ENCODE measurements around the gene SKI.
"Not testable (repeated sequence)": the region's sequence is repeated elsewhere in the genome, so short reads cannot be mapped to it uniquely, and the experiment has no call there.

Gene SKI

DNA sequence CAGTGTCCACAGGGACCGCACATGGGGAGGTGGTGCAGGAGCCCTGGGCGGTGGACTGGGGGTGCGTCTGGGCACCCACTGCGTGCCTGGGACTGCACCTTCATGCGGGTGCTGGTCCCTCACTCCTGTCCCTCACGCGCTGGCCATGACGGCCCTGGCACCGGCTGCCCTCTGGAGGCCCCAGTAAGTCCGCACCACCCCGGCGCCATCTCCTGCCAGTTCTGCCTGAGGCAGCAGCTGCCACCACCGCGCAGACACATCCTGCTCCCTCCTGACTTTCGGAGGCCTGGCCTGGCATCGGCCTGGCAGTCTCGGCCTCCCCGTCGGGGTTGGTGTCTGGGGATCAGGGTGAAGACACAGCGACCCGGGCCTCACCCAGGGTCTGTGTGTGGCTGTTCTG, 98.4 kb downstream of the SKI start:
- no peak for DNase-seq (ENCODE audit: low read depth)
- H3K4me3 ChIP-seq (ENCODE audit: low read depth, low read length) = no peak overlapping the region

DNA sequence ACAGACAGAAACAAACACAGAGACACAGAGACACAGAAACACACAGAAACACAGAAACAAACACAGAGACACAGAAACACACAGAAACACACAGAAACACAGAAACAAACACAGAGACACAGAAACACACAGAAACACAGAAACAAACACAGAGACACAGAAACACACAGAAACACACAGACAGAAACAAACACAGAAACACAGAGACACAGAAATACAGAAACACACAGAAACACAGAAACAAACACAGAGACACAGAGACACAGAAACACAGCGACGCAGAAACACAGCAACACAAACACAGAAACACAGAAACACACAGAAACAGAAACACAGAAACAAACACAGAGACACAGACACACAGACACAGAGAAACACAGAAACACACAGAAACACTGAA, 99.0 kb downstream of the SKI start:
- DNase-seq (ENCODE audit: low read depth); H3K4me3 ChIP-seq (ENCODE audit: low read depth, low read length): not testable (repeated sequence)

DNA sequence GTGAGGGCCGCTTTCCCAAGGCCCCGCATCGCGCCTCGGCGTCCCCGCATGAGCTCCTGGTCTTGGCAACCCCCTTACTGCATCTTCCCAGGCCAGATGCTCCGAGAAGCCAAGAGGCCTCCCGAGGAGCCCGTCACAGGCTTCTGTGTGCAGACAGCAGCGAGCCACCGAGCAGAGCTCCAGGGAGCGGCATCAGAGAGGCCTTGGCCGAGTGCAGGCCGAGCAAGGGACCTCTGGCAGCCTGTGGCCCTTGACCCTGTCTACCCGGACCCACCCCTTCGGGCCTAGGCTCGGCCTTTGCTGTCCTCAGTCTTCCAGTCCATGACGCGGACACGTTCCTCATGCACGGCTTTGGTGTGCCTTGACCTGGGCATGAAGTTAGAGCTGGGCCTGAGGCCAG, 99.7 kb downstream of the SKI start:
- H3K4me3 ChIP-seq (ENCODE audit: low read depth, low read length) = no peak overlapping the region
- no peak for DNase-seq (ENCODE audit: low read depth)

DNA sequence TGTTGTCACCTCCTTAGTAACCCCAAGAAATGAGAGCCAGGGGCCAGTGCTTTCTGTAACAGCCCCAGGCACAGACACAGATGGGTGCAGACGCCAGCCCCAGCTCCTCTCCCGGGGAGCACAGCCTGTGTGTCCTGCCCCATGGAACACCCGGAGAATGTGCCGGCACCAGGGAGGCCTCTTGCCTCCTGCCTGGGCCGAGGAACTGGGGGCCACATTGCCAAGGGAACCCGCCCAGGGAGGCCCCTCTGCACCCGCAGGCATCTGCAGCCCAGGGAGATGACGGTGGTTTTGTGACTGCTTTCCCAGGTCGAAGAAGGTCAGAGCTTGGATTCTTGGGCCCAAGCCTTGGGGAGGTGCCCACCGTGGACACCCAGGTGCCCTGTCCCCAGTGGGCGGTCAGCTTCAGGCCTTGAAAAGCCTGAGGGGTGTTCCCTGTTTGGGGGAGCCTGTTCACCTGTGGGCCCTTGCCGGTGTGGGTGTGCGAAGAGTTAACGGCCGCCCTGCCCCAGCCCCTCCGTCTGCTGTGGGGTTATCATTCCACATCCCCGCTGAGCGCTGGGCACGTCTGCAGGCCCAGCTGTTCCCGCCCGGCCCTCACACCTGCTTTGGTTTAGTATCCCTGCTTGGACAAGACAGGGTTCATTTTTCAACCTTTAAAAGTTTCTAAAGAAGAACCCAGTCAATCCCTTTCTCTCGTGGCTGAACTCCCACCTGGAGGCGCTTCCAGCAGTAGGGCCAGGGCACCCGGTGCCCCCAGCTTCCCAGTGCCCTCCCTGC, 100.7 kb downstream of the SKI start:
- DNase-seq (ENCODE audit: low read depth) = no peak
- no peak overlapping the region for H3K4me3 ChIP-seq (ENCODE audit: low read depth, low read length)

DNA sequence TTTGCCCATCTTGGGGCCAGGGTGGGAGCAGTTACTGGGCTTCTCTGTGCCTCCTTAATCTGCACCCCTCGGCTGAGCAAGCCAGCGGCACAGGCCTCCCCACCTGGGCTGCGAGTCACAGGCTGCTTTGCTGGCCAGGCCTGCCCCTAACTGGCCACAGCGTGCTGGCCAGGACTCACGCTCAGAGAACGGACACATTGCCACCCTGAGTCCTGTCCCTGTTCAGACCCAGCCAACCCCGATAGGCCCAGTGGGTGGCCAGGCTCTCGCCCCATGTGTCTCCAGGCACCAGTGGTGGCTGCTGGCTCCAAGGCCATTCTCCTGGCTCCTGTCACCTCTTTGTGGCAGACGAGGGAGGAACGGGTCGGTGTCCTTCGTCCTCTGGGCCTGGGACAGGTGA, 101.9 kb downstream of the SKI start:
- DNase-seq (ENCODE audit: low read depth) = no peak
- H3K4me3 ChIP-seq (ENCODE audit: low read depth, low read length) = no peak overlapping the region

DNA sequence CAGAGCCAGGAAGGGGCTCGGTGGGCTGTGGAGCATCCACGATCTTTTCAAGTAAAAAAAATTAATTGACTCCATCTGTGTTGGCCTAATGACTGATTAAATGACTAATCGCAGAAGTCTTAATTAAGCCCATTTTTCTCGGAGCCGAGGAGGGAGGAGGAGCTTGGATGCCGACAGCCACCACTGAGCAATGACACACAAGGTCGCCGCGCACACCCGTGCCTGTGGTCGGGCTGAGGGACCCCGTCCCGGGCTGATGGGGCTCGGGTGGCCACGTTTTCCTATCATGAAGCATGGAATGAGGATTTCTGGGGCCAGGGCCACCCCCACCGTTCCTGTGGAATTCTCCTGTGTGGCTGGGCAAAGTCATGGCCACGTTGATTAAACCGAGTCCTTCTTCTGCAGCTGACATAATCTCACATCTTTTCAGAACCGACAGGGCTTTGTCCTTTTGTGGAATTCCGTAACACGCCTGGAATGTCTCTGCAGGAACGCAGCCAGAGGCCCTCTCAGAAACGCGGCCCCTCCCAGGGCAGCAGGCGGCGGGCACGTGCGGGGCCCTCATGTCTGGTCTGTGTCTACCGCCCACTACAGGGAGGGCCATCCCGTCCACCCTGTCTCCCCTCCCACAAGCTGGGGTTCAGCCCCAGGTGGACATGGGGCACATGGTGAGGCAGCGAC, 102.5 kb downstream of the SKI start:
- no peak overlapping the region for H3K4me3 ChIP-seq (ENCODE audit: low read depth, low read length)
- DNase-seq (ENCODE audit: low read depth) = peak; percentile 47

DNA sequence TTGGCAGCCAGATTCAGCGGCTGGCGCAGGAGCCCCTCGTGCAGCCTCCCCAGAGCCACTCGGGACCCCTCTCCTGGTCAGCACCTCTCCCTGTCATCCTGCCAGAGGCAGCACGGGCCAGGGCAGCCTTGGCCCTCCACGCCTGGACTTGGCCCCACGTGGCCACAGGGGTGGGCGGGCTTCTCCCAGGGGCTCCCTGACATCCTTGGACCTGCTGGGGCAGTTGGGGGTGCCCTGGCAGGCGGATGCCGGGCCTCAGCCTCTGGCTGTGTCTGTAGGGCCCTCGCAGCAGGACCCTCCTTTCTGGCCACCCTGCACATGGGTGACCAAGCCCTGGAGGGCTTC, 103.1 kb downstream of the SKI start:
- no peak overlapping the region for H3K4me3 ChIP-seq (ENCODE audit: low read depth, low read length)
- DNase-seq (ENCODE audit: low read depth) = no peak

DNA sequence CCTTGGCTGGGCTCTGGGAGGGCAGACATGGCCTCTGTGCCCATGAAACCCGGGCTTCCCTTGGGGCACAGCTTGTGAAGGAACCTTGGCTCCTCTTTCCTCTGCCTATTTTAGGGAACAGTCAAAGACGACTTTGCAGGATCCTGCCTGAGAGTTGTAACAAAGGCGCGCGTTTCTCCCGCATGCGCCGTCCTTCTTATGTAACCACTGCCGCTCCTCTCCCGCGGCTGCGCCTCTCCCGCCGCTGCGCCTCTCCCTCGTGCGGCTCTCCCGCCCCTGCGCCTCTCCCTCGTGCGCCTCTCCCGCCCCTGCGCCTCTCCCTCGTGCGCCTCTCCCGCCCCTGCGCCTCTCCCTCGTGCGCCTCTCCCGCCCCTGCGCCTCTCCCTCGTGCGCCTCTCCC, 103.5 kb downstream of the SKI start:
- H3K4me3 ChIP-seq (ENCODE audit: low read depth, low read length); DNase-seq (ENCODE audit: low read depth): not testable (repeated sequence)

DNA sequence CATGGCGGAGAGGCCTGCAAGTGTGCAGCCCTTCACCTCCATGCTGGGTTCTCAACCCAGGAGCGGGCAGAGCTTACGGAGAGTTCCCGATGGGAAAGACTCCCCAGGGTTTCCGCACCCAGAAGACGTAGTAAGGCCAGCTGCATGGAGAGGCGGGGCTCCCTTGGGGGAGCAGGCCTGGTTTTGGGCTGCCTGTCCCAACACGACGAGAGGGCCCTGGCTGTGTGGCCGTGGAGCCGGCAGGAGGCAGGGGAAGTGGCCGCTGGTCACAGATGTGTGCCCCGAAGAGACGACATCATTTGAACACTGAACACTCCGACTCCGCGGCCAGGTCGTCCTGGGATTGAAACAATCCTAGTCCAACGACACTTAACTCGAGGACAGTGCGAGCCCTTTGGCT, 106.2 kb downstream of the SKI start:
- H3K4me3 ChIP-seq (ENCODE audit: low read depth, low read length) = no peak overlapping the region

DNA sequence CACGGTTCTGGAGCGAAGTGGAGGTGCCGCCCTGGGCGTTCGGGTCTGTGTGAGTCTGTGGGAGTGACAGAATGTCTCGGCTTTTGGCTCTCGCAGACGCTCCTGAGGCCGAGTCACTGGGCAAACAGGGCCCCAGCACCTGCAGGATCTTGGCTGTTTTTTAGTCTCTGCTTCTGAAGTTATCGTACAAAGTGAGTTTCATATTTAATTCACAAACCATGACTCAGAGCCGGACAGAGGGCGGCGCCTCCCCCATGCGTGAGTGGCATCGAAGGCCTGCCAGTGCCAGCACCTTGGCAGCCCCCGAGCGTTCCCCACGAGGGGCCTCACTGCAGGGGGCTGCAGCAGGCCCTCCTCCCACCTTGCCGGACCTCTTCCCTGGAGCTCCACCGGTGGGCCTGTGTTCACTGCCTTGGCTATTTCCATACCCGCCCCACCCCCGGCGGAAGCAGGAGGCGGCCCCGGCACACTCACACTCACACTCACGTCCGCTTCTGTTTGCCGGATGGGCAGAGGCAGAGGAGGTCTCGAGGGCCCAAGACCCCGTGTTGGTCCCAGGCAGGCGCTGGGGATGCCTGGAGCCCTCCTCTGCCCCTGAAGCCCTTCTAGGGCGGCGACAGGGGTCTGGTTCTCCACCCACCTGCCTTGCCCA, 106.9 kb downstream of the SKI start:
- DNase-seq (ENCODE audit: low read depth) = no peak
- H3K4me3 ChIP-seq (ENCODE audit: low read depth, low read length) = no peak overlapping the region

More for the DNA sequence above, 106.2 kb downstream of the SKI start:
- no peak for DNase-seq (ENCODE audit: low read depth)

DNA sequence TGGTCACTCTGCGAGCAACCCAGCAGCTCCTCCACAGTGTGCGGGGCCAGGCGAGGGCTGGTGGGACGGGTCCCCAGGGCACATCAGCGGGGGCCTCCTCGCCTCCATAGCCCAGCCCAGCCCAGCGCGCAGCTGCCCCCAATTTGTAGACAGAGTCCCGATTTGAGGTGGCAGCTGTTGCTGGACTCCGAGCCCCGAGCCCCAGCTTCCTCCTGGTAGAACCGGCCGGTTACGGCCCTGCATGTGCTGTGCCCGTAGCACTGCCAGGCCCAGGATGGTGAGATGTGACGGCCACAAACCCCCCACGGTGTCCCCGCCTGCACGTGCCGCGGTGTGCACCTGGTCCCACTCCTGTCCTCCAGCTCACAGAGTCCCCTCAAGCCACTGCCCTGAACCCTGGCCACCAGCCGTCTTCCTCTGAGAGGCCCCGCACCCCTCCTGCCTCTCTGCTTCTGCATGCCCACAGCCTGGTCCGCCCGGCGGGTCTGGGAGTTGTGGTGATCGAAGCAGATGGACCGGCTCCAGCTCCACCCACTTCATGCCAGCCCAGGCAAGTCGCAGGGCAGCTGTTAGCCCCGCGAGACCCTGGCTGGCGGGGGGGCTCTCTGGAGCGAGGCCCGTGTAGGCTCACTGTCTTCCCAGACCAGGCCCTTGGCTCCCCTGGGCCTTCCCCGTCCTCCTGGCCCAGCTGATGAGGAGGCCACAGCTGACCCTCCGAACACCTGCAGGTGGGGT, 107.8 kb downstream of the SKI start:
- no peak for DNase-seq (ENCODE audit: low read depth)
- H3K4me3 ChIP-seq (ENCODE audit: low read depth, low read length) = no peak overlapping the region

DNA sequence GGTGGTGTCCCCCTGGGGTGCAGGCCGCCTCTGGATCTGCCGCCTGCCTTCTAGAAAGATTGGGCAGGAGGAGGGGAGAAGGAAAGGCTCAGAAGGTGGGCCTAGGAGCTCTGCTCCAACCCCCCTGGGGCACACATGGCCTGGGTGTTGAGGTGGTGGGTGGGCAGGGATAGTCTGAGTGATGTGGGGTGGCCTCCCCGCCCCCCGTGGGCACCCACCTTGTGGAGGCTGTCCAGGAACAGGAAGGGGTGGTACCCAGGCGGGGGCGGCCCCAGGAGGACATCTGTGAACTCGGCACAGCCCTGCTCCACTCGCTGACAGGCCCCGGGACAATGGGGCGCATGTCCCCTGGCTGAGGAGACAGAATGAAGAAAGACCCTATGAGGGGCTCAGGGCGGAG, 108.4 kb downstream of the SKI start:
- DNase-seq (ENCODE audit: low read depth) = no peak
- no peak overlapping the region for H3K4me3 ChIP-seq (ENCODE audit: low read depth, low read length)

DNA sequence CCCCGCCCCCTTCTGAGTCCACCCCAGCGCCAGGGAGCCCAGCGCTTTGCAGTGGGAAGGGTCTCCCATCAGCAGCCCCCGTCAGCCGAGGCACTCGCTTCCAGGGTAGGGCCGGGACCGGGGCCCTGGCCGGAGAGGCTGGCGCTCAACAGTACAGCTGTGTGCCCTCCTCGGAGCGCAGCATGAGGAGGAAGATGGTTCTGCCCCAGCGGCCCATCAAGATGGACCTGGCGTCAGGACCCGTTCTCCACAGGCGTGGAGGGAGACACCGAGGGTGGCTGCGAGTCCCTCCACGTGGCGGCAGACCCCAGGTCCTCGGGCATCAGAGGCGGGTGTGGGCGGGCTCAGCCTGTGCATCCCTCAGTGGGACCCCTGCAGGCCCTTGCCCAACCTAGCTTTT, 109.0 kb downstream of the SKI start:
- H3K4me3 ChIP-seq (ENCODE audit: low read depth, low read length) = no peak overlapping the region
- no peak for DNase-seq (ENCODE audit: low read depth)

DNA sequence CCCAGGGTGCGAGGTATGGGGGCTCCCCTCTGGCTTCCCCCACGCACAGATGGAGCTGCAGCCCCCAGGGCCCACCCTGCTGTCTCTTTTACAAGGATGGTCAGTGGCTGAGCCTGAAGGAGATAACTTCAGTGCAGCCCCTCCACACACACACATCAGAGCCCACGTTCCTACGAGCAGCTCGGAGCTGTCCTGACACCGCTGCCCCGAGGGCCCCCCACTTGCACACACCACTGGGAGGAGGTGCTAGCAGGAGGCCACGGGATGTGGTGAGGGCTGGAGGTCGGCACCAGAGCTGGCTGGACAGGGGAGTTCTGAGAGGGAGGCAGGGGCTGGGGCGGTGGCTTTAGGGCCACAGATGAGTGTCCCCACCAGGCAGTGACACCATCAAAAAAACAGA, 109.4 kb downstream of the SKI start:
- DNase-seq (ENCODE audit: low read depth) = no peak
- no peak overlapping the region for H3K4me3 ChIP-seq (ENCODE audit: low read depth, low read length)

DNA sequence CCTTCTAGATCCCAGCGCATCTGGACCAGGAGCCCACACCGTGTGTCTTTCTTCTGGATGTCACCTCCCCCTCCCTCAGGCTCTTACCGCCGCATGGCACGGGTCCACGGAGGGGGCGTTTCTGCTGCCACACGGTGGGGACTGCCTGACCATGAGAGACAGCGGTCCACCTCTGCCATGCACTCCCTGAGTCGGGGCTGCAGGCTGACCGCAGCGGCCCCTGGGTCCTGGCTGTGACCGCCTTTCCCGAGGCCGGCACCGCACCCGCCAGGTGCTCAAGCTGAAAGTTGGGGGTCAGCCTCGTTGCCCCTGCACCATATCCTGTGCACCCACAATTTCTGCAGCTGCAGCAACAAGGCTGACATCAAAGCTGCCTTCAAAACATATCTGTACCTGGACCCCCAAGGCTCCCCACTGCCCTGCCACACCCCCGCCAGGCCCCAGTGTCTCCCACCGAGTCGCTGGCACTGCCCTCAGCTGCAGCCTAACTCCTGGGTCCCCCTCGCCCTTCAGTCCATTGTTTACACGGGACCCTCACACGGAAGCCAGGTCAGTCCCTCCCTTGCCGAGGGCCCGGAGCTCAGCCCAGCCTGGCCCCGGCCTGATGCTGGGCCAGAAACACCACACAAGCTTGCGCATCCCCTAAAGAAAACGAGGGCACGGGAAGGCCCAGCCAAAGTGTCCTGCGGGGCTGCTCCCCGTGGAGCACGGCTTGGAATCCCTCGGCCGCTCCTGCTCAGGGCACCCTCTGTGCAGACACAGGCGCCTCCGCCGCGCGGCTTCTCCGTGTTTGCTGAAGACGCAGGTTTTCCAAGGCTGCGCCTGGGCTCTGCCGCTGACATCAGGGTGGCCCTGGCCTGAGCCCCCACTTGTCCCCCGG, 111.3 kb downstream of the SKI start:
- no peak for DNase-seq (ENCODE audit: low read depth)

DNA sequence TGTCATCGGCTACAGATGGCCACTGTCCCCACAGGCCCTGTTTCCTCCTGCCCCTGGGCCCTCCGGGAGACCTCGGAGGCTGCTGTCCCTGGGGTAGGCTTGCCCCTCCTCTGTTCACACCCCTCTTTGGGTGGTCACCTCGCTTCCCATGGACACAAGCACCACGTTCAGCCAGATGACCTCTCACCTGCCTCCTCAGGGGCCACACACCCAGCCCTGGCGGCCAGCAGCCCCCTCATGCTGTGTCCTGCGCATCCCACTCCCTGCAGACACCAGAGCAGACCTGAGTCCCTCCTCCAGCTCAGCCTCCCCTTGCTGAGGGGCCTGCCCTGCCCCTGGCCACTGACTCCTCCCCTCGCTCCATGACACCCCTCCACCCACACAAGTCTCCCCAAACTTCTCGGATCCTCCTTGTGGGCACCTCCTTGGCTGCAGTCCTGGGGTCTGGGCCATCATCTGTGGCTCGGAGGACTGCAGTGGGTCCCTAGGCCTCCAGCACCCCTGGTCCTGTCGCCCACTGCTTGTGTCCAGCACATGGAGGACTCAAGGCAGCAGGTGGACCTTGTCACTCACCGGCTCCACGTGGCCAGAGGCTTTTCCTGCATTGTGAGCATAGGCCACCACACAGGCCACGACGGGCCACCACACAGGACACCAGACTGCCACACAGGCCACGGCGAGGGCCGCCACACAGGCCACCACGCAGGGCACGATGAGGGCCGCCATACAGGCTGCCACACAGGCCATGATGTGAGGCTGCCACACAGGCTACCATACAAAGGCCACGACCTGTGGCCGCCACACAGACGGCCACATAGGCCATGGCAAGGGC, 112.2 kb downstream of the SKI start:
- DNase-seq (ENCODE audit: low read depth) = no peak
- no peak overlapping the region for H3K4me3 ChIP-seq (ENCODE audit: low read depth, low read length)

More for the DNA sequence above, 111.3 kb downstream of the SKI start:
- H3K4me3 ChIP-seq (ENCODE audit: low read depth, low read length) = no peak overlapping the region

DNA sequence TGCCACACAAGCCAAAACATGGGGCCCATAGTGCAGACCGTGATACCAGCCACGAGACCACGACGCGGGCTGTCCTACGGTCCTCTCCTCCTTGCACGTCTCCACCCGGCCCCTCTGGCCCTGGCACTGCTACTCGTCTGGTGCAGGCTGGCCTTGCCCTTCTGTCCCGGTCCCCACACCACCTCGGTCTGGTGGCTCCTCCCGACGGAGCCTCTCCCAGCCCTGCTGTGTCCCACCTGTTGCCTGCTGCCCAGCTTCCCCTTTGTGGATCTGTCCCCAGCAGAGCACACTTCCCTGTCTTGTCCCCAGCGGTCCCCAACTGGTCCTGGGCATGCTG, 112.8 kb downstream of the SKI start:
- no peak overlapping the region for H3K4me3 ChIP-seq (ENCODE audit: low read depth, low read length)
- no peak for DNase-seq (ENCODE audit: low read depth)

DNA sequence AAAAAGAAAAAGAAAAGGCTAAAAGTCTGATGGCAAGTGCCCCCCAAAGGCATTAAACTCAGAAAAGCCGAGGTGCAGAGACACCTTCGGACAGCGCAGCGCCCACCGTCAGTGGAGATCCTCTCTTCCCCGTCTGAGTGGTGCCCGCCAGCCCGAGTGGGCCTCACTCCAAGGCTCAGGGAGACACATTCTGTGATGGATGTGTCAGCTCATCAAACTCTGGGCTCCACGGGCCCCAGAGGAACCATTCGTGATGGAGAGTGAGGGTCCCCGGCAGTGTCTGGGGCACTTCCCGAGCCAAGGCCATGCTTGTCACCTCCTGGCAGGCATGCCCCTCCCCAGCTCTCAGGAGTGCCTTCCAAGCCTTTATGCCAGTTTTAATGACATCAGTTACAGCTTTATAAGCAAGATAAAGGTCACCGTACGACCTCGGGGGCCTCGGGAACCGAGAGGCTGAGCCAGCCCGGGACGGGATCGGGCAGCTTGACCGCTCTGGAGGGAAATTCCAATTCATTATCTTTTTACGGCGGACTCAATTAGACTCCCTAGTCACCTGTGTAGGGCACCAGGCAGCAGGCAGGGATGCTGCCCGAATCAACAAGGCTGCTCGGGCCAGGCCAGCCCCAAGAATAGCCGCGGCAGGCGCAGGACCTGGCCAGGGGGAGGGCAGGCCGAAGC, 113.7 kb downstream of the SKI start:
- no peak overlapping the region for H3K4me3 ChIP-seq (ENCODE audit: low read depth, low read length)
- DNase-seq (ENCODE audit: low read depth) = no peak
